HG03457 (cell line): ENCODE data around the gene ATXN10.

ENCODE experiments used
- ATAC-seq: cut with Tn5 transposase; IDR thresholded peaks from one replicate; pipeline ENCODE4 v1.9.1; 2021; ENCODE audit warnings: moderate number of reproducible peaks; ENCODE audit not compliant: unreplicated experiment

The ATXN10 gene

GRCh38 chr22:45871721-45872120 lies 200.1 kb downstream of the ATXN10 start:
- ATAC-seq, result no peak

DNA sequence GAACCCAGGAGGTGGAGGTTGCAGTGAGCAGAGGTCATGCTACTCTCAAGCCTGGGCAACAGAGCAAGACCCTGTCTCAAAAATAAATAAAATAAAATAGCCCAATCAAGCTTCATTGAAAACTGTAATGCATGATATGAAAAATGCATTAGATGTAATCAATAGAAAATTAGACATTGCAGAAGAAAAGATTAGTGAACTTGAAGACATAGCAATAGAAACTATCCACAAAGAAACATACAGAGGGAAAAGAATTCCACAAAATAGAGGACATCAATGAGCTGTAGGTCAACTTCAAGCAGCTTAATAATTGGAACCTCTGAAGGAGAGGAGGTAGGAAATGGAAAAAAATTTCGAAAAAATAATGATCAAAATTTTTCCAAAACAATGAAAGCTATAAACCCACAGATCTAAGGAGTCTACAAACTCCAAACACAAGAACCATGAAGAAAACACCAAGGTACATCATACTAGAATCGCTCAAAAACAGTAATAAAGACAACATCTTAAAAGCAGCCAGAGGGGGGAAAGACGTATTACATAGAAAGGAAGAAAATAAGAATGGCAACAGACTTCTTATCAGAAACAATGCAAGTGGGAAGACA lies 201.1 kb downstream of the ATXN10 start:
- ATAC-seq, result no peak

DNA sequence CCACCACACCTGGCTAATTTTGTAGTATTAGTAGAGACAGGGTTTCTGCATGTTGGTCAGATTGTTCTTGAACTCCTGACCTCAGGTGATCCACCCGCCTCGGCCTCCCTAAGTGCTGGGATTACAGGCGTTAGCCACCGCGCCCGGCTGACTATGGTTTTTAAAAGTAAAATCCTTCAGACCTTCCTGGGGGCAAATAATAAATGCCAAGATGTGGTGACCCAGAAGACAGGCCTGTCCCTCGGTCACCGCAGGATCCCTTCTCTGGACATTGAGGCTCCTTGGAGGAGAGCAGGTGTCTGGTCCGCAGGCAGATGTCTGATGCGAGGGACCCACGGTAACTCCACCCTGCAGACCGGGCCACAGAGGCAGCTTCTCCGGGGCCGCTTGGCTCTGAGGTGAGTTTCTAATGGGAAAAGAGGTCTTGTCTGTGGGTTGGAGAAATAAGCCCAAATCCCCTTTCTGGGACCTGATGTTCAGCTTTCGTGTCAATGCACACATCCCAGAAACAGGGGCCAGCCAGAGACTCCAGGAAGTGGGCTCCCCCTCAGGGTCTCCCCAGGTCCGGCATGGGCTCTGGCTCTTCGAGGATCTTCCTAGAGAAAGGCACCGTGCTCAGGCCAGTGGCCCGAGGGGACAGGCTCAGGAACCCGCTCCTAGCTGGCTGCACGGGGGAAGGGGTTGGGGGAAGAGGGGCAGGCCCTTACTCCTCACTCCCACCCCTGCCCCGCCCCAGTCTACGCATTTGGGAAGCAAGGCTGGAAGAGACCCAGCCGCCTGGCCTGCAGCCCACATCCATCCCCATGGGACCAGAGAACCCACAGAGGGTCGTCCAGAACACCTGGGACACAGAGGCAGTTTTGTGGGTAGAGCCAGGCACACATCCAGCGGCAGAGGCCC lies 204.8 kb downstream of the ATXN10 start:
- no peak for ATAC-seq

DNA sequence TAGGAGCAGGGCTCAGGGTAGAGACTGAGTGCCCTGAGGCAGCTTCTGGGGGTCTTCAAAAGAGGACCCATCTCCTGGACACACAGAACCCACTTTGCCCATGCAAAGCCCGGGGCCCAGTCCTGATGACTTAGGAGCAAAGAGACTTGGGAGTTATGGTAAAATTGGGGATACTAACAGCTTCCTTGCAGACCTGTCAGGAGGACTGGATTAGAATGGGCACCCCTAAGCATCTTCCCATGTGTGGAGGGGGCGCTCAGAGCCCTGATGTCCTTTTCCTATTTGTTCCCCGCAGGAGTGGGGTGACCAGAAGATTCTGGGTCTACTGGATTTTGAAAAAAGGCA lies 205.4 kb downstream of the ATXN10 start:
- no peak for ATAC-seq

DNA sequence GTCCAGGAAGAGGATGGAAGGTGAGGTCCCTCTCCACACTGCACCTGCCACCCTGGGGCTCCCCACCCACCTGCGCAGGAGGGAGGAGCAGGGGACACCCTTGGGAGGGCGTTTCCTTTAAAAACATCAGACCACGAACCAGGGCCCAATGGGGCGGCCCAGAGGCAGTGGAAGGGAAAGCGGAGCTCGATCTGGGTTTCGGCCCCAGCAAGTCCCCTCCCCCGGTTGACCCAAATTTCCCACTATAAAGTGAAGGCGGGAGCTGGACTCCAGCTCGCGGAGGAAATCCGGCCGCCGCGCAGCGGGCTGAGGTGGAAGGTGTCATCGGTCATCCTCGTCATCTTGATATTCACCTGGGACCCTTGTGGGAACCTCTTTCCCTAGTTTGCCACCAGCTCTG lies 206.0 kb downstream of the ATXN10 start:
- ATAC-seq, result no peak

DNA sequence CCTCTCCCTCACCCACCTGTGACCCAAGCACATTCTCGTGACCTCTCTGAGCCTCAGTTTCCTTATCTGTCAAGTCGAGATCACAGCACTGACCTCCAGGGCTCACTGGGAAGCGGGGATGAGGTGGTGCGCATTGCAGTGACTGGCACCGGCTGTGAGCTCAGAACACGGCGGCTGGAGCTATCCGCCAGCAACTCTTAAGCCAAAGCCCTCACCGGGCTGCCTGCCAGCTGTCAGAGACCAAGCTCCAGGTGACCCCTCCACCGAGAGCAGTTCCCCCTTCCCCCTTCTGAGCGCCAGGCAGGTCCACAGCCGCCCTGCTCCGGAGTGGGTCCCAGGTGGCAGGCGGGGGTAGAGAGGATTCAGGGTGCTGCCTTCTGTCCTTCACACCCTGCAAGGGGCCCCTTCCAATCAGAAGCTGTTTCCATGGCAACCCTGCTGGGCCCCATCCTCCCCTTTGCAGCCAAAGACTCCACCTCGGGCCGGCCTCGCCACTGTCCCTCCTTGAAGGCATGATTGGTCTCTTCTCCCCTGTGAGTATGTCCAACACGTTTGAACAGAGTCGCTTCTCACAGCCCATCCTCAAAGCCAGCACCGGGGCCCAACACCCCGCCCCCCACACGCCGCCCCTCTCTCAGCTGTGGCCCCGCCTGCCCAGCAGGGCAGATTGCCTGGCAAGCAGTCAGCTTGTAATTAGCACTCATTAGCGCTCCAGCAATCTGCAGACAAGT lies 206.6 kb downstream of the ATXN10 start:
- ATAC-seq, result no peak

GRCh38 chr22:45878901-45879551 lies 207.4 kb downstream of the ATXN10 start:
- ATAC-seq, result no peak

DNA sequence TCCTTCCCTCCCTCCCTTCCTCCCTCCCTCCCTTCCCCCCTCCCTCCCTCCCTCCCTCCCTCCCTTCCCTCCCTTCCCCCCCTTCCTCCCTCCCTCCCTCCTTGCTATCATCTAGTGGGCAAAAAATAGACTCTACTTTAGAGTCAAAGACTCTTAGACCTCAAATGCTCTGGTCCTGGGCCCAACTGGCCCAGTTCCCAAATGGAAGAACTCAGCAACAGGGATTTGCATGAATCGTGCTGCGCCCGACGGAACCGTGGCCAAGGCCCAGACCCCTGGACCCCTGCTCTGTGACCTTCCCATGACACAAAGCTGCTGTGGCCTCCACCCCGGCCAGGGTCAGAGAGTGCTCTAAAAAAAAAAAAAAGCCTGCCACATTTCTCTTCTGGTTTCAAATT lies 207.9 kb downstream of the ATXN10 start:
- ATAC-seq, result no peak

DNA sequence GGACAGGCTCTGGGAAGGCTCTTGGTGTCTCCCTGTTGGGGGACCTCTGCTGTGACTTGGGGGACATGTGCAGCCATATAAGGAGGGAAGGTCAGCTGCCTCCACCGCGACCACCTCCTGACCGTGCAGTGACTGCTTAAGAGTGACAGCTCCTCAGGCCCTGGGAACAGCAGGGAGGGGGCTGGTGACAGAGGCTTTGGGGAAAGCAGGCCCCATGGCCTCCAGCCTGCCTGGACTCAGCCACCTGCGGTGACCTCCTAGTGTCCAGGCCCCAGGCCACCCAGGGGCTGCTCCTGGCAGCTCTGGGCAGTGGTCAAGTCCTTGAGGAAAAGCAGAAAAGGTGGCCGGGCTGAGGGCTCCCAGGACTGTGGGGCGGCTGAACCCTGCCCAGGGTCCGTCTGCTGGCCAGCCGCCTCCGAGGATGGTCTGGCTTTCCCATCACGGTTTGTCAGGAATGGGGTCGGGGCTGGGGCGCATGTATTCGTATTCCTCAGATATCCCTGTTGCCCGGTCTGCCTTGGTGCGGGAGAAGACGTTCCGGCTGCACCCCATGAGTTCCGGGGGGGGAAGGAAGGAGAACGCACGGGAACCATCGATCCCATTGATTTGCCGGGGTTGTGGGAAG lies 208.6 kb downstream of the ATXN10 start:
- no peak for ATAC-seq

DNA sequence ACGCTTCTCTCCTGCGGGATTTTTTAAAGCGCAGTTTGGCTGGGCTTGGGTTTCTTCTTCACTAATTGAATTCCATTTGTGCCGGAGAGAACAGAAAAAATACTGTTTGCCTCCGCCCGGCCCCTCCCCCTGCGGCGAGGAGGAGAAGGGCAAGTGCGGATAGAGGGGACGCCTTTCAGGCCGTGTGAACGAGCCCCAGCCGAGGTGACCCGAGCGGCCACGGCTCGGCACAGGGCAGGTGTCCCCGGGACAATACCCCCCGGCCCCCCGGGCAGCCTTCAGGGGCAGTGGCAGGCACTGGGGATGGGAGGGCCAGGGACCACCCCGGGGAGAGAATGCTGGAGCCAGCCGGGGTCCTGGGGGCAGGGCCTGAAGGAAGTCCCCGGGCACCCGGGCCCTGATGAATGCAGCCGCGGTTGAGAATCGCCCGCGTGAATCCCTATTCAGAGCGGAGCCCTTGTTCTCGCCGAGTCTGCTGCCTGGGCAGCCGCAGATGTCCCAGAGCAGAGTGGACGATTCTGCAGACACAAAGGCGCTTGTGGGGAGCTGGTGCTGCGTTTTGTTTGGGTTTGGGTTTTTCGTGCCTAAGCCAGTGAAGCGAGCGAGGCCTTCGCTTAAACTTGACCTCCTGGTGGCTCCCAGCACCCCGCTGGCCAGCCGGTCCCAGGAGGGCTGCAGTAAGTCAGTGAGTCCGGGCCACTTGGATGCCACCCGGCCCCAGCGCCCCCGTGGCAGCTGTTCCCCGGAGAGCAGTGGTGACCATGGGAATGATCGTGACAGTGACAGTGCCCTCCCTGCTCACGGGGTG lies 209.3 kb downstream of the ATXN10 start:
- no peak for ATAC-seq

- ATAC-seq, result no peak
Observed at GRCh38 chr22:45881524-45881875, 209.9 kb downstream of the ATXN10 start.

DNA sequence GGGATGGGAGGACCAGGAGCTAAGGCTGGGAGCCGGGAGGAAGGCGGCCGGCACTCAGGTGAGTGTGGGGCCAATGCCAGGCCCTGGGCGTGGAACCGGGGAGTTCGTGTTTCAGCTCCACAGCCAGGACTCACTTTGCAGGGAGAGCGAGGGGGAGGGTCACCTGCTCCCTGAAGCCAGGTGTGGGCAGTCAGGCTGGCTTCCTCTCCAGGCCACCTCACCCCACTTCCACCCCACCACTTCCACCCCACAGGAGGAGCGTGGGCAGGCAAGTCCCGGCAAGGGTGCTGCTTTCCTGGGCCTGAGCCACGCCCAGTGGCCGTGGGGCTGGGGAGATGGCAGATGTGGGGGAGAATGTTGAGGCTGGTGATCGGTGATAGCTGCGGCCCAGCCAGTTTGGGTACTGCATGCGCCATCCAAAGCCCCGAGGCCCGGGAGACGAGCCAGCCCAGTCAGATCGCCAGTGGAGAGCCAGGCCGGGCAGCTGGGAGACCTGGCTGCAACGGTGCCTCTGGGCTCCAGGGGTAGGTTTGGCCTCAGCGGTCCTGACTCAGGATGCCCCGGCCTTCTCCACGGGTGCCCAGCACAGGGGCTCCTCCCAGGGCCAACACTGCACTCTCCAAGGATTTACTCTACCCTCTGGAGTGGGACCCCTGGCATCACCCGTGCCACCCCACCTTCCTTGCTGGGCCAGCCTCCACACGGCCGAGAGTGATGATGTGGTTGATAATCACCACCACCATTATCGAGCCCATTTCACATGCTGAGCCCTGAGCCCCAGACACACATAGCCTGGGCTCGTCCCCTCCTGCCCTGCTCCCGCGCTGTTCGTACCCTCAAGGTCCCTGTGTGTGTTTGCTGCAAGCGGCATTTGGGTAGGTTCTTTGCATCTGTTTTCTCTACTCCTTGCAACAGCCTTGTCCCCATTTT lies 211.5 kb downstream of the ATXN10 start:
- ATAC-seq, result no peak

DNA sequence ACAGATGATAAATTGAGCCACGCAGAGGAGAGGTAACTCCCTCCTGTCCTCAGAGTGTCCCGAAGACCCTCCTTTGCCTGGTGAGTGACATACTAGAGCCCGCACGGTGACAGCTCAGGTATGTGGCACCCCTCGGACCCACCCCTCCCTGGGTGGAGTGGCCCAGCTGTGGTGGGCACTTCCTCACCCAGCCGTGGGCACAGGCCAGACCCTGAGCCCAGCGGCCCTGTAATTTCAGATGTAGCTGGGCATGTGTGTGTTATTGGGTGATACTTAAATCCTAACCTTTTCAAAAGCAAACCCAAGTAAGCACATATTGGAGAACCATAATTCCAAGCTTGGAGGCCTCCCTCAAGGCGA lies 212.2 kb downstream of the ATXN10 start:
- ATAC-seq, result no peak

DNA sequence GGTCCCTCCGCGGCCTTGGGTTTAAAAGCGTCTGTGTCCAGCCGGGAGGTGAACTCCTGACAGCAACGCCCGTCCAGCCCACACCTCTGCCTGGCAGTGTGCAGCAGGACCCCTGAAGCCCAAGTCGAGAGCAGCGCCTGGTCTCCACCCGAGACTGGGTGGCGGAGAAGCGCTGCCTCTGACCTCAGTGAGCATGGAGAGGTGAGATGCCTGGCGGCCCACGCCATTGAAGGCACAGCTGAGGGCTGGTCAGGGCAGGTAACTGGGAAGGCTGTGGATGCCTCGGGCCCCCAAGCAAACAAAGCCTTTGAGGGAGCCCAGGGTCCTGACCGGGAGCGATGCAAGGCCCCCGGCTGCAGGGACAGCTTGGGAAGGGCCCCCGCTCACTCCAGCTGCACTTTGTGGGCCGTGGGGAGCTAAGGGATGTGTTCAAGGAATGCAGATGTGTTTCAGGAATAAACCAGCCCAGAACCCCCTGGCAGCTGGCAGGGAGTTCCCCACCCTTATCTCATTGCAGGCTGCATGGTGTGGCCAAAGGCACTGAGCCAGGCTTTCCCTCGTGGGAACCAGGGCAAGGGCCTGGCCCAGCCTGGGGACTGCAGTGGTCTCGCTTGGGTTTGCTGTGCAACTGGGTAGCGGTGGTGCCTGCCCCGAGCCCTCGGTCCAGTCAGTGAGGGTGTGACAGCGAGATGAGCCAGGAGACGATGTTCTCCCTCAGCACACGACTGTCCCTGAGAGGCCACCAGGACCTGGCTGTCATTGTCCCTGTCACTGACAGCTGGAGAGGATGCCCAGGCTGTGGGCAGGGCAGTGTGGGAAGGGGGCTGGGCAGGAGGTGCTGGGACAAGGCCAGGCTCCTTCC lies 212.8 kb downstream of the ATXN10 start:
- no peak for ATAC-seq

- no peak for ATAC-seq
Observed at GRCh38 chr22:45885171-45885840, 213.7 kb downstream of the ATXN10 start.

DNA sequence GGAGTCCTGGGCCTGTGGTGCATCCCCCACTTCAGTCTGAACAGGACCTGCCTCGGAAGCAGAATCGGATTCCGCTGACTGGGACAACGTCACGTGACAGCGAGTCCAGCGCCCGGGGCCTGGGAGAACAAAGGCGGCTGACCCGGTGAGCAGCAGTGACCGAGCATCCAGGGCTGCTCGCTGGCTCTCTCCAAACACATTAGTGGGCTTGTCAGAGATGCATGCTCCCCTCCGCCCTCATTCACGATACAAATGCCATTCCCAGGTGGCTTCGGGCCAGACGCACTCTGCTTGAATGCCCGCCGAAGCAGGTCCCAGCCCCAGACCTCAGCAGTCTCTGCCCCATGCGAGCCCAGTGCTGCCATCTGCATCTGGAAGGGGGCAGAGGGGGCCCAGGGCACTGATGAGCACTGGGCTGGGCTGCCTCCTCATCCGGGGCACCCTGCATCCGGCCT lies 214.3 kb downstream of the ATXN10 start:
- ATAC-seq, result no peak

- no peak for ATAC-seq
Observed at GRCh38 chr22:45886540-45886939, 214.9 kb downstream of the ATXN10 start.
